ENCODE results near the gene FAM216B. TPM values are rescaled to one million over a fixed set of nuclear protein-coding genes. Genes with fewer than 3 reads are reported as not detected.

The FAM216B gene
- total and polyA plus RNA-seq, 8 donors, result under 0.01 to 0.18 (median 0.03) TPM; not detected in 5

DNA sequence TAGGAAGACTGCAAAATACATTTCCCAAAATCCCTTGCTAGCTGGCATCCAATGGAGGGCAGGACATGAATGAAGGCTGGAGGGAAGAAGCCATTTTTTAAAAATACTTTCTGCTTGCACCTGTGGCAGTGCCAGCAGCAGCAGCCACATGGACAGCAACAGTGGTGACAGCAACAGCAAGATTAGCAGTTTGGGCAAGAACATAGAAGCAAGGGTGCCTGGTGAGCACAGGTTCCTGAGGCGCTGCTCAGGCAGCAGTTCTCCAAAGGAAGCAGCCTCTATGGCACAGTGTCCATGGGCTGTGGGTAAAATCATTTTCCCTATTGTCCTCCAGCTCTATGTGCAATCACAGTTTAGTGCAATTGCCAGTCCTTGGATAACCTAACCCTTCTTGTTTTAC lies 1.3 kb upstream of the FAM216B start:
- intact Hi-C loops (cut with DNase I; ENCODE audit: low total_unique reads), result no loop called here
- Histone ChIP-seq H3K4me3 (no peak overlapping the region), H3K36me3 (no peaks in the 10 kb centered on the region), H3K4me1 (peaks cover 0 to 8% (median 6%) of the 10 kb centered on the region in 4 donors), H3K27ac (no peak overlapping the region), H3K27me3 (no peaks in the 10 kb centered on the region), H3K9me3 (no peaks in the 10 kb centered on the region)
- no peak for DNase-seq
- WGBS, 5 donors, result 36 to 100% (median 95%) methylated on average over 1 of the region's 1 CpG
- TF ChIP-seq POLR2AphosphoS5 (IDR thresholded peaks at IDR 0.05) (no peak), CTCF (IDR thresholded peaks at IDR 0.05) (no peak), EP300 (IDR thresholded peaks at IDR 0.05) (no peak), POLR2A (IDR thresholded peaks at IDR 0.05) (no peak)

- Histone ChIP-seq H3K9me3 (no peaks in the 10 kb centered on the region), H3K36me3 (no peaks in the 10 kb centered on the region), H3K4me1 (peaks cover 0 to 15% (median 5%) of the 10 kb centered on the region in 4 donors), H3K4me3 (no peak overlapping the region), H3K27me3 (no peaks in the 10 kb centered on the region), H3K27ac (no peak overlapping the region)
- 28 to 48% (median 37%) methylated on average over 7 of the region's 7 CpGs for WGBS, 5 donors
- peak in 1 of 2 donors; percentile 12 for DNase-seq
- intact Hi-C loops (cut with DNase I; ENCODE audit: low total_unique reads), result no loop called here
- TF ChIP-seq POLR2AphosphoS5 (IDR thresholded peaks at IDR 0.05) (no peak), EP300 (IDR thresholded peaks at IDR 0.05) (no peak), CTCF (IDR thresholded peaks at IDR 0.05) (no peak), POLR2A (IDR thresholded peaks at IDR 0.05) (no peak)
Measured at GRCh38 chr13:42786715-42787114, 5.3 kb downstream of the FAM216B start.

DNA sequence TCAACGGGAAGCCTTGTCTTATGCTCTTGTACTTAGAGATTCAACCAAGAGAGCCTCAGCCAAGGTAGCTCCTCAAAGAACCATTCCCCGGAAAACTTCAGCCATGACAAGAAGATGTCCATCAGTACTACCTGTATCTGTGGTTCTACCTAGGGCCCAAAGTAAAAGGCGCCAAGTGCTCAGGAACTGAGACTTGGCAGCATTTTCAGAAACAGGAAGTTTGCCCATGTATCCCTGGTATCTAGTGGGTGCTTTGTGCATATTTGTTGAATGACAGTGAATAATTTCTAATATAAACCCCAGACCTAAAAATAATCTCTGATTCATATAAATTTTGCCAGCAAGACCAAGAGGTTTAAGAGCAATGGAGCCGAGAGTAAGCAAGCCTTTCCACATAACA lies 7.2 kb downstream of the FAM216B start:
- 88 to 95% (median 95%) methylated on average over 4 of the region's 4 CpGs for WGBS, 5 donors
- Histone ChIP-seq H3K9me3 (no peaks in the 10 kb centered on the region), H3K4me3 (no peak overlapping the region), H3K27me3 (no peaks in the 10 kb centered on the region), H3K27ac (no peak overlapping the region), H3K36me3 (no peaks in the 10 kb centered on the region), H3K4me1 (peaks cover 0 to 15% (median 5%) of the 10 kb centered on the region in 4 donors)
- TF ChIP-seq POLR2AphosphoS5 (IDR thresholded peaks at IDR 0.05), result no peak
- no peak for TF ChIP-seq CTCF (IDR thresholded peaks at IDR 0.05)
- no peak for TF ChIP-seq POLR2A (IDR thresholded peaks at IDR 0.05)
- TF ChIP-seq EP300 (IDR thresholded peaks at IDR 0.05), result no peak
- no peak for DNase-seq
- intact Hi-C loops (cut with DNase I; ENCODE audit: low total_unique reads), result no loop called here

DNA sequence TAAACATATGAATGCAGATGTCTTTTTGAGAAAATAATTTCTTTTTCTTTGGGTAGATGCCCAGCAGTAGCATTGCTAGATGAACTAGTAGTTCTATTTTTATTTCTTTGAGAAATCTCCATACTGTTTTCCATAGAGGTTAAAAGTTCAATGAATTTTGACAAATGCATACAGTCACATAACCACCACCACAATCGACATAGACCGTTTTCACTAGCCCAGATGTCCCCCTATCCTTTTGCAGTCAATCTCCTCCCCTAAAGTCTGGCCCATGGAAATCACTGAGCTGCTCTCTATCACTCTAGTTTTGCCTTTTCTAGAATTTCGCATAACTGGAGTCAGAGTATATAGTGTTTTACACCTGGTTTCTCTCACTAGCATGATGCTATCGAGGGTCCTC lies 10.8 kb downstream of the FAM216B start:
- H3K27me3 ChIP-seq, result no peaks in the 10 kb centered on the region
- no peak overlapping the region for H3K4me3 ChIP-seq
- H3K4me1 ChIP-seq, result peaks cover 0 to 7% (median 2%) of the 10 kb centered on the region in 4 donors
- TF ChIP-seq CTCF (IDR thresholded peaks at IDR 0.05) (no peak), POLR2A (IDR thresholded peaks at IDR 0.05) (no peak), EP300 (IDR thresholded peaks at IDR 0.05) (no peak), POLR2AphosphoS5 (IDR thresholded peaks at IDR 0.05) (no peak)
- no peaks in the 10 kb centered on the region for H3K36me3 ChIP-seq
- intact Hi-C loops (cut with DNase I; ENCODE audit: low total_unique reads), result no loop called here
- no peak overlapping the region for H3K27ac ChIP-seq
- no peaks in the 10 kb centered on the region for H3K9me3 ChIP-seq
- DNase-seq, result no peak
- WGBS, 5 donors, result 82 to 94% (median 85%) methylated on average over 4 of the region's 4 CpGs
